ENCODE data around the gene ARHGEF5.

DNA sequence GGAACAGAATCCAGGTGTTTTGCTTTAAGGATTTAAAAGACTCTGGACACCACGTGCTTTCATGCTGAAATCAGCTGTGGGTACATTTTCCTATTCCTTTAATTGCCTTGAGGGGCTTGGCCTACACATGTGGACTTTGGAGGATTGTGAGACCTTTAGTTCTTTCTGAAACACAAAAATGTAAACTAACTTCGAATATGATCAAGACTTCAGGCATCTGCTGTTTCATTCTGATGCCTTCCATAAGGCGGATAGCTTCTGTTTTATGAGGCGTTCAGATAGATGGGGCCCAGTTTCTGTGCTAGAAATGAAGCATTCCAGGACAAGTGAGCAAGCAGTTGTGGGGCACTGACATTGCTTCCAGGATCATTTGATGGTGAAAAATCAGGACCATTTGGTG lies 49.7 kb downstream of the ARHGEF5 start:
- TF ChIP-seq, protein P1, sequence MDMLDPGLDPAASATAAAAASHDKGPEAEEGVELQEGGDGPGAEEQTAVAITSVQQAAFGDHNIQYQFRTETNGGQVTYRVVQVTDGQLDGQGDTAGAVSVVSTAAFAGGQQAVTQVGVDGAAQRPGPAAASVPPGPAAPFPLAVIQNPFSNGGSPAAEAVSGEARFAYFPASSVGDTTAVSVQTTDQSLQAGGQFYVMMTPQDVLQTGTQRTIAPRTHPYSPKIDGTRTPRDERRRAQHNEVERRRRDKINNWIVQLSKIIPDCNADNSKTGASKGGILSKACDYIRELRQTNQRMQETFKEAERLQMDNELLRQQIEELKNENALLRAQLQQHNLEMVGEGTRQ (IDR thresholded peaks at IDR 0.05; ENCODE audit: borderline replicate concordance, low read depth, low read length), result no peak
- no peak for TF ChIP-seq RFX5 (IDR thresholded peaks at IDR 0.05; ENCODE audit: low read length)
- no peak for TF ChIP-seq POLR2AphosphoS5 (IDR thresholded peaks at IDR 0.05; ENCODE audit: low read depth, low read length)
- TF ChIP-seq, protein P2, sequence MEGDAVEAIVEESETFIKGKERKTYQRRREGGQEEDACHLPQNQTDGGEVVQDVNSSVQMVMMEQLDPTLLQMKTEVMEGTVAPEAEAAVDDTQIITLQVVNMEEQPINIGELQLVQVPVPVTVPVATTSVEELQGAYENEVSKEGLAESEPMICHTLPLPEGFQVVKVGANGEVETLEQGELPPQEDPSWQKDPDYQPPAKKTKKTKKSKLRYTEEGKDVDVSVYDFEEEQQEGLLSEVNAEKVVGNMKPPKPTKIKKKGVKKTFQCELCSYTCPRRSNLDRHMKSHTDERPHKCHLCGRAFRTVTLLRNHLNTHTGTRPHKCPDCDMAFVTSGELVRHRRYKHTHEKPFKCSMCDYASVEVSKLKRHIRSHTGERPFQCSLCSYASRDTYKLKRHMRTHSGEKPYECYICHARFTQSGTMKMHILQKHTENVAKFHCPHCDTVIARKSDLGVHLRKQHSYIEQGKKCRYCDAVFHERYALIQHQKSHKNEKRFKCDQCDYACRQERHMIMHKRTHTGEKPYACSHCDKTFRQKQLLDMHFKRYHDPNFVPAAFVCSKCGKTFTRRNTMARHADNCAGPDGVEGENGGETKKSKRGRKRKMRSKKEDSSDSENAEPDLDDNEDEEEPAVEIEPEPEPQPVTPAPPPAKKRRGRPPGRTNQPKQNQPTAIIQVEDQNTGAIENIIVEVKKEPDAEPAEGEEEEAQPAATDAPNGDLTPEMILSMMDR (IDR thresholded peaks at IDR 0.05), result no peak
- no peak for TF ChIP-seq TAF1 (IDR thresholded peaks at IDR 0.05; ENCODE audit: borderline replicate concordance, low read depth, low read length)
- TF ChIP-seq, protein P3, sequence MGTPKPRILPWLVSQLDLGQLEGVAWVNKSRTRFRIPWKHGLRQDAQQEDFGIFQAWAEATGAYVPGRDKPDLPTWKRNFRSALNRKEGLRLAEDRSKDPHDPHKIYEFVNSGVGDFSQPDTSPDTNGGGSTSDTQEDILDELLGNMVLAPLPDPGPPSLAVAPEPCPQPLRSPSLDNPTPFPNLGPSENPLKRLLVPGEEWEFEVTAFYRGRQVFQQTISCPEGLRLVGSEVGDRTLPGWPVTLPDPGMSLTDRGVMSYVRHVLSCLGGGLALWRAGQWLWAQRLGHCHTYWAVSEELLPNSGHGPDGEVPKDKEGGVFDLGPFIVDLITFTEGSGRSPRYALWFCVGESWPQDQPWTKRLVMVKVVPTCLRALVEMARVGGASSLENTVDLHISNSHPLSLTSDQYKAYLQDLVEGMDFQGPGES (IDR thresholded peaks at IDR 0.05; ENCODE audit: low read depth, low read length), result no peak
- TF ChIP-seq SIN3A (IDR thresholded peaks at IDR 0.05; ENCODE audit: borderline replicate concordance, low read depth, low read length), result no peak
- no peak for TF ChIP-seq EP300 (IDR thresholded peaks at IDR 0.05; ENCODE audit: borderline replicate concordance in 1 of 2, low read depth in 1 of 2, low read length in 1 of 2)
- TF ChIP-seq JUND (IDR thresholded peaks at IDR 0.05), result no peak
- TF ChIP-seq RAD21 (IDR thresholded peaks at IDR 0.05; ENCODE audit: low read length), result no peak
